ENCODE measurements around the gene NTRK3.

NTRK3 gene

DNA sequence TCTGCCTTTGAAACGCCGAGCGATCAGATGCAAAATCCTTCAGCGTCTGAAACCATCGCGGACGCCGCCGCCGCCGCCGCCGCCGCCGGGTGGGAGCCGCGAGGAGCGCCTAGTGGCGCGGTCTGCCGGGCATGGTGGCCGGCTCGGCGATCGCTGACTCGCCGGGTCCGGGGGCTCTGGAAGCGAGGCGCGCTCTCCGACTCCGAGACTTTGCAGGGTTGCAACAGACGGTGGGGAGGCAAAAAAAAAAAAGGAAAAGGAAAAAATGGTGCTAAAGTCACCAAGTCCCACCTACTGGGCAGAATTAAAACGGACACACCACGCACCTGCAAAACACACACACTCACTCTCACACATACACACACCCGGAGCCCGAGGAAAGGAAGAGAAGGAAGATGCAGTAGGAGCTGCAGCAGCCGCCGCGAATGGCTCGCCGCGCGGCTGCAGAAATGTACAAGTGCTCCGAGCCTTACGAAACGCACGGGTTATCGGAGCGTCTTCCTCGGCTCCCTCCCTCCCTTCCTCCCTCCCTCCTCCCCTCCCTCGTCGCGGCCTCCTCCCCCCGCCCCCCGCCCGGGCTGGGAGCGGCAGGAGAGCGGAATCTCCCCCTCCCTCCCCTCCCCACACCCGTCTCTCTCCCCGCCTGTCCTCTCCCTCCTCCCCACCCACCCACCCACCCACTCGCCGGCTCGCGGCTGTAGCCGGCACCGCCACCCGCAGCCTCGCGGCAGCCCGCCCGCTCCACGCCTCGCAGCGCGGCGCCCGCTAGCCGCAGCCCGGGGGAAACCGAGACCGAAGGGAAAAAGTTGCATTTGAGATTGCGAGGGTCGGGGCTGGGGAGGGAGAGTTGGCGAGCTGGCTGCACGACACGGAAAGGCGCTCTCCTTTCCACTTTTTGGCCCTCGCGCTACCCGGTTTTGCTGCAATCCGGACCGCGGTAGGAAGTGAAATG lies at the start of gene NTRK3:
Gene NTRK3 (minus strand): TSS at position 461 of the 952 bp plus-strand sequence. CDS start 586 bp downstream, outside the sequence.
- peak; percentile 15 for DNase-seq

DNA sequence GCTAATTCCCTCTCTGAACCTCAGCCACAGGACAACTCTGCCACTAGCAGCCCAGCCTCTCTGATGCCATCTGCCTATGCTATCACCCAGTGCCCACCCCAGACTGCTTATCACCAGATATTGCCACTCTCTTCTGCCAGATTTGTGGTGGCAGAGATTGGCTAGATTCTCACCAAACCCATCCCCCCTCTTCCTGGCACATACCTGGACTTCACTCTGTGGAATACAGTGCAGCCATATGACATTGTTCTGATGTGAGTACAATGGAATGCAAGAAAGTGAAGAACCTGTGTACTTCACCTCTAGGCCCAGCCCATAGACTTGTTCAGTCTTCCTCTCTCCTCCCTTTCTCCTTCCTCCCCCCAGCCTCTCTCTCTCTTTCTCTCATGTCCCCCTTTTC lies 46.9 kb upstream of the NTRK3 start:
- DNase-seq = no peak

DNA sequence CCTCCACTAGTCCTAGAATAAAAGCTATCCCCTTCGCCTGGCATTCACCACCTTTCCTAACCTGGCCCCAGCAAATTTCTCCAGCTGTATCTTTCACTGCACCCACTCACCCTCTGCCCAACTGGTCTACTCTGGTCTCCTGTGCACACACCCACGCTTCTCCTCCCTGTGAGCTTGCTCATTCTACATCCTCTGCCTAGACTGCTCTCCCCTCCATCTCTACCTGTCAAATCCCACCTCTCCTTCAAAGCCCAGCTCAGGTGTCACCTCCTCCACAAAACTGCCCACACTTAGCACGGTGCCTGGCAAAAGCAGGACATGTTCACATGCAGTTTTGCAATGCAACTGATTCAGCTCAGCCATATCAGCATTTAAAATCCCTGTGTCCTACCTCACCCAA lies 45.8 kb upstream of the NTRK3 start:
- no peak for DNase-seq

- DNase-seq = no peak
Measured at GRCh38 chr15:88301311-88301710, 44.8 kb upstream of the NTRK3 start.

- no peak for DNase-seq
Measured at GRCh38 chr15:88300861-88301260, 44.3 kb upstream of the NTRK3 start.

- no peak for DNase-seq
Measured at GRCh38 chr15:88300089-88300488, 43.5 kb upstream of the NTRK3 start.

GRCh38 chr15:88299497-88299896 lies 43.0 kb upstream of the NTRK3 start:
- DNase-seq = no peak

DNA sequence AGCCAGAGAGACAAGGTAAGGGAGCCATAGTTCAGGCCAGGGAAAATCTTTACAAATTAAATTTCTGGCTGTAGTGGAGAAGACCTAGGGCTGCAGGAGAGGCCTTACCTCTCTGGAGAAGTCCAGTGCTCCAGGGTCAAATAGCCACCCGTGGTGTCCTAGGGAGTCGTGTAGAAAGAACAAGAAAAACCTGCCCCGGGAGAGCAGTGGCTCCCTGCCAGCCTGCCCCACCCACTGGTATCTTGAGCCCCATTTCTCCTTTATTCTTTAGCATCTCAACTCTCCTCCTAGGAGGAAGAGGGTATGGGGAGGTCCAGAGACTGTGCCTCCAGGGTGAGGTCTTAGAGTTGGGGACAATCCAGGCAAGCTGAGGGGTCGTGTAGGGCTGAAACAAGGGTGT lies 32.1 kb upstream of the NTRK3 start:
- no peak for DNase-seq

DNA sequence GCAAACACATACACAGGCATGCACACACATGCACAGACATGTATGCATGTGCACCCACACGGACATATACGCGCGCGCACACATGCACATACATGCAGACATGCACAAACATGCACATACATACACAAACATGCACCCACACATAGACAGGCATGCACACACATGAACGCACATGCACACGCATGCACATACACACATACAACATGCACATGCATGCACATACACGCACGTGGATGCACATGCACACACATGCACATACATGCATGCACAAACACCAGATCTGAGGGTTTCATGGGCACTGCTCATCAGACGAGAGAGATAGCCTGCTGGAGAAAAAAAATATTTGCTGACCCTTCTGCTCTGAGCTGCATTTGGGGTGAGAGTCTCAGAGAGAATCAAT lies 31.7 kb upstream of the NTRK3 start:
- no peak for DNase-seq

DNA sequence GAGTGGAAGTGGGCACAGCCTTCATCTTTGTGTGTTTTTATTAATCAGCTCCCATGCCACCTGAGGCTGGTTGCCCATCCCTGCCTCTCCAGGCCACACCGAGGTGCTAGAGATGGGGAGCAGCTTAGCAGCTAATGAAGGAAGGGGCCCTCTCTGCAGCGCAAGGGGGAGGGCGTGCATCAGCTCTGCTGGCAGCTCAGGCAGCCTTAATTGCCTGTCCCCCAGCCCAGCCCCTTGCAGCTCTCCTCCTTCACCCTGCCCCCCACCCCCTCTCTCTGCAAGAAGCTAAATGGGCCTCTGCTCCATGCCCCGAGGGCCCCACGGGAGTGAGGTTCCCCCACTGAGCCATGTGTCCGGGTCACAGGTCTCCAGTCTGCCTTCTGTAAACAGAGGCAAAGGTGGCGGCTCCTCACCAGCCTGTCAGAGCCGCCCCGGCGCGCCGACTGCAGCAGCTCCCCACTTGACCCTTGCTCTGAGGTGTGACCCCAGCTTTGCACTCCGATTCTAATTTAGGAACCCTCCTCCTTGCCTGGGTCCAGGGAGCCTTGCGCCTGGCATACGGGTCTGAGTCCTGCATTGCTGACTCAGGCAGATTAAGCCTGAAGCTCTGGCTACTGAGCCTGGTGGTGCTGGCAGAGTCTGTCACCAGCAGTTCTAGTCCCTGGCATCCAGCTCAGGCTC lies 27.9 kb upstream of the NTRK3 start:
- no peak for DNase-seq

- DNase-seq = no peak
Measured at GRCh38 chr15:88282614-88283013, 26.1 kb upstream of the NTRK3 start.

DNA sequence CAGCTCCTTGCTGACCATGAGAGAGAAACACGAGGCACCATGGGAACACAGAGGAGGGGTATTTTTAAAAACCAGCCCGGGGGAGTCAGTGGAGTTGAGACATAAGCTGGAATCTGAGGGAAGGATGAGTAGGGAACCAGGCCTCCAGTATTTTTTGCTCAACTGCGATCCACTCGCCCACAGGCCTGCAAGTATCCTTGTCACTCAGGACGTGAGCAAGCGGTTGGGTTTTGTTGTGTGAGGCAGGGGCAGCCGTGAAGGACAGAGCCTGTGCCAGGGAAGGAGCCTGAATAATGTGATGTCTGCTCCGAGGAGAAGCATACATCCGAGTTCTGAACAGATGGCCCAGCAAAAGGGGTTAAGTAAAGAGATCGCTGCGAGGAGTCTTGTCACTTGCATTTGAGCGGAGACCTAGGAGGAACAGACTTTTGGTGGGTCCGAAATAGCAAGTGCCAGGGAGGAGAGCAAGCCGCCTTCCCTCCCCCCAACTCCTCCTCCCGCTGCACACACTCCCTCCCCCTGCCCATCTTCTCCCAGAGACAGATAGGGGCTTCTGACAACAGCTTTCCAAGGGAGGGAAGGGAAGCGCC lies 20.4 kb upstream of the NTRK3 start:
- no peak for DNase-seq

GRCh38 chr15:88275804-88276203 lies 19.3 kb upstream of the NTRK3 start:
- DNase-seq = no peak

- peak; percentile 16 for DNase-seq
Measured at GRCh38 chr15:88274553-88275460, 18.3 kb upstream of the NTRK3 start.

- DNase-seq = no peak
Measured at GRCh38 chr15:88272421-88272820, 15.9 kb upstream of the NTRK3 start.

DNA sequence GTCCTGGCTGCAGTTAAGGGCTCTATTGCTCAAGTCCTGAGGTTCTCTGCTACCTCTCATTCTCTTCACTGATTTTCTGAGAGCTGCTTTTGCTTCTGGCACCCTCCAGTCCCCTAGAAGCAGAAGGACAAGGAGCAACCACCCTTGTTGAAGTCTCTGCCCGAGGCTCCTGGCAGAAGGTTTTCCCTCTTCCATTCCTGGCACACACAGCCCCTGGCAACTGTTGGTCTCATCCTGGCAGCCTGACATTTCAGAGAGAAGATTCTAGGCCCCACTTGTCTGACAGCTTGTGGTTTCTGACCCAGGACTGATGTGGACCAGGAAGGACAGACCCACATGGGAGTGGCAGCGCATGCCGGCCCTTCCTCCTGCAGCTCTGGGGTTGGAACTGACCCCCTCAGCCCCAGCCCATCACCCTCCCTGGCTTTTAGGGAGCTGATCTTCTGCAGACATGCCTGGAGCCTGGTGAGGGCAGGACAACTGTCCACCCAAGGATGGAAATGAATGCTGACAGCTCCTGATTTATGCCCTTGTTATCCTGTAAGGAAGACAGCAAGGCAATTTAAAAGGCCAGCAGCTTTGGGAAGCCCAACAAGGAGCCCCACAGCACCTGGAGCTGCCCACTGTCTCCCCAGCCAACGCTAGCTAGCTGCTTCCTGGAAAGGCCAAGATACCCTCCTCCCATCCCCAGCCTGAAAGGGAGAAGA lies 13.0 kb upstream of the NTRK3 start:
- DNase-seq = no peak

DNA sequence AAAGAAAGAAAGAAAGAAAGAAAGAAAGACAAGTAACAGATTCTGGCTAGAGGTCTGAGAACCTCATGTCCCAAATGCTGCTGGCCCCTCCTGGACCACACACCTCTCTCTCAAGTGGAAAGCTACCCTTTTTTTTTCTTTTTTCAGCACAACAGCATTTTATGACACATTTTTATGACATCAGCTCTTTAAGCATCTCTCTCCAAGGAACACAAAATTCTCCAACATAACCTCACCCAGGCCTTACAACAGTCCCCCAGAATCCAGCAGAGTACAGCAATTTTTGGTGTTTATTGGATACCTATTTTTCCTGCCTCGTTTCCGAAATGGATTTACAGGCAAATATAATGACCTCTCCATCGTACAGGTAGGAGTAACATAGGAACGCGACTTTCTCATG lies 11.2 kb upstream of the NTRK3 start:
- no peak for DNase-seq

DNA sequence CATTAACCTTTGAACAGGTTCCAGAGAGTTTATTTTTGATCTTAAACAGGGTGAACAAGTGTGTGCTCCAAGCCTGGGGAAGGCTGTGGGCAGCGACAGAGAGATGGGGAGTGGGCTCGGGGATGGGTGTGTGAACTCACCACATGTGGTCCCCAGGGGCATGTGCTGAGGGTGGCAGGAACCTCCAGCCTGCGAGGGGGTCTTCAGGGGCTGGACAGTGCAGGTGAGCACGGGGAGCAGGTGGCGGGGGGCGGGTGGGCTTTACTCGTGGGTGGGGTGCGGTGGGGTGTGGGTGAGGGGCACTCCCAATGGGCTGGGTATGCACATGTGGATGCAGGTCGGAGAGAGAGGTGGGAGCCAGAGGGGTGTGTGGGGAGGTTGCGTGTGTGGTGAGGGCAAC lies 9.6 kb upstream of the NTRK3 start:
- DNase-seq = no peak

- no peak for DNase-seq
Measured at GRCh38 chr15:88264622-88265021, 8.1 kb upstream of the NTRK3 start.

DNA sequence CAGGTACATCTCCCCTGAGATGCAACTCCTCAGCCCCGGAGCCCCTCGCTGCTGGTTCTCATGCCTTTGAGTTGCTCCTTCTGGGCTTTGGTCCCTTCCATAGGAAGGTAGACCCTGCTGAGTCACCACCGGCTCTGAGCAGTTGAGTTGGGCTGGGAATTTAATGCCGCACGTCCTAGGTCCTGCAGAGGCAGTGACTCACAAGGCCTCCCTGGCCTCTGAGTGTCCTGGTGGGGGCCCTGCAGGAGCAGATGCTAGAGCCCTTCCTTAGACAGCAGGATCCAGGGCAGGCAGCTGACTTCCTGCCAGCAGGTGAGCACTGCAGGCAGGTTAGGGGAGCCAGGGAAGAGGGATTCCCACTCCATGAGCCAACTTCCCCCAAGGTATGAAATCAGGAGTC lies 5.5 kb upstream of the NTRK3 start:
- DNase-seq = no peak

DNA sequence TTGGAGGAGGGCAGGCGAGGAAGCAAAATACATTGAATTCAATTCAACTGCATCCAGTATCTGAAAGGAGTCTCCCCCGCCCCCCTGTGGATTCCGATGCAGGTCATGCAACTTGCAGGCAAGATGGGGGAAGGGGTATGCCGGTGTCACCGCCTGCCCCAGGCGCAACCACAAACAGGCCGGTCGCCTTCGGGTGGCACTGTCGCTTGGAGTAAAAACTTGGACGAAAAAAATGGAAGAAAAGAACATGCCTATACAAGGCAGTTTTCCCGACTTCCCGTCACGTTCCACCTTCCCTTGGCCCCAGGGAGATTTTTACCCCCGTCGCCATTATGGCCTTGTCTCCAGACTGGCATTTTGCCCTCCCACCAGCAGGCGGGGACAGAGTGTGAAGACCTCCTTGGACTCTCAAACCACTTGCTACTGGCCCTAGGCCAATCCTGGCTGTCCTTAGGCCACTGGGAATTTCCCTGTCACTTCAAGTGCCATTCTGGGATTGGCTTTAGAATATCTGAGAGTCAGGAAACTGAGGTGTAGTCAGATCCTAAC lies 1.6 kb upstream of the NTRK3 start:
- DNase-seq = no peak
